Astrocyte (in vitro differentiated cells and primary cell): Measurements from ENCODE around the gene SECISBP2. TPM values are rescaled to one million over a fixed set of nuclear protein-coding genes. Genes with fewer than 3 reads are reported as not detected.

ENCODE experiments used
- DNase-seq: peaks from one replicate; pipeline ENCODE4 v3.0.0-alpha.2; 2010; ENCODE audit warnings: low read depth
- FAIRE-seq: peaks from 2 replicates; lab custom pipeline; 2011; peaks lifted over from hg19 to GRCh38; lab: Jason Lieb, UNC
- H2AFZ ChIP-seq: 2 replicates; pipeline ENCODE4 v1.6.0; 2012; ENCODE audit warnings: low read depth, low read length, inconsistent platforms
- H3K27ac ChIP-seq: 2 replicates; pipeline ENCODE4 v1.5.1; 2011; ENCODE audit warnings: low read depth, low read length, inconsistent platforms
- H3K27me3 ChIP-seq: 2 replicates; pipeline ENCODE4 v1.6.0; 2011; ENCODE audit warnings: low read length, inconsistent platforms; ENCODE audit not compliant: insufficient read depth
- H3K36me3 ChIP-seq: 2 replicates; pipeline ENCODE4 v1.5.1; 2011; ENCODE audit warnings: low read length, inconsistent platforms; ENCODE audit not compliant: insufficient read depth
- H3K4me1 ChIP-seq: 2 replicates; pipeline ENCODE4 v1.5.1; 2011; ENCODE audit warnings: low read length, inconsistent platforms; ENCODE audit not compliant: insufficient read depth
- H3K4me2 ChIP-seq: 2 replicates; pipeline ENCODE4 v1.6.0; 2012; ENCODE audit warnings: low read length, inconsistent platforms
- H3K4me3 ChIP-seq: 2 replicates; pipeline ENCODE4 v1.5.1; 2011; ENCODE audit warnings: low read depth, mild to moderate bottlenecking, low read length, inconsistent platforms; ENCODE audit not compliant: insufficient read depth
- H3K79me2 ChIP-seq: 2 replicates; pipeline ENCODE4 v1.6.0; 2012; ENCODE audit warnings: mild to moderate bottlenecking, low read length, inconsistent platforms; ENCODE audit not compliant: insufficient read depth
- H3K9ac ChIP-seq: 2 replicates; pipeline ENCODE4 v1.6.0; 2012; ENCODE audit warnings: mild to moderate bottlenecking, low read length, inconsistent platforms
- H3K9me3 ChIP-seq: 2 replicates; pipeline ENCODE4 v1.5.1; 2012; ENCODE audit warnings: low read depth, mild to moderate bottlenecking, low read length, inconsistent platforms; ENCODE audit not compliant: insufficient read depth
- H4K20me1 ChIP-seq: 2 replicates; pipeline ENCODE4 v1.6.0; 2012; ENCODE audit warnings: low read length, inconsistent platforms; ENCODE audit not compliant: insufficient read depth
- H3K27ac Mint-ChIP-seq: one replicate; pipeline ENCODE4 v1.8.0; 2021; ENCODE audit warnings: mild to moderate bottlenecking, mixed read lengths; ENCODE audit not compliant: unreplicated experiment
- H3K27me3 Mint-ChIP-seq: one replicate; pipeline ENCODE4 v1.8.0; 2021; ENCODE audit warnings: low read depth, mixed read lengths; ENCODE audit not compliant: unreplicated experiment
- H3K36me3 Mint-ChIP-seq: one replicate; pipeline ENCODE4 v1.8.0; 2021; ENCODE audit warnings: low read depth, mixed read lengths; ENCODE audit not compliant: unreplicated experiment
- H3K4me1 Mint-ChIP-seq: one replicate; pipeline ENCODE4 v1.8.0; 2021; ENCODE audit warnings: low read depth, mixed read lengths; ENCODE audit not compliant: unreplicated experiment
- H3K4me3 Mint-ChIP-seq: one replicate; pipeline ENCODE4 v1.8.0; 2021; ENCODE audit warnings: mild to moderate bottlenecking, moderate library complexity, mixed read lengths; ENCODE audit not compliant: unreplicated experiment
- H3K9me3 Mint-ChIP-seq: one replicate; pipeline ENCODE4 v1.8.0; 2021; ENCODE audit warnings: mild to moderate bottlenecking, mixed read lengths; ENCODE audit not compliant: unreplicated experiment
- EZH2 ChIP-seq: IDR thresholded peaks from 2 replicates; pipeline ENCODE4 v1.6.1; 2012; ENCODE audit warnings: mild to moderate bottlenecking, low read length, inconsistent platforms; ENCODE audit not compliant: insufficient read depth
- total RNA-seq: library from RNA; stranded (reverse); gene quantifications from 2 replicates; pipeline ENCODE4 v1.2.1, GENCODE V29; 2021
- TF ChIP-seq, protein P1 (sequence below): IDR thresholded peaks from 2 replicates; pipeline ENCODE4 v1.5.1; 2011; ENCODE audit warnings: low read depth, mild to moderate bottlenecking, inconsistent platforms, low read length, moderate library complexity; ENCODE audit not compliant: insufficient read depth

SECISBP2 gene
- total RNA-seq, 1 donor from 2014 or later: 19.0 TPM

DNA sequence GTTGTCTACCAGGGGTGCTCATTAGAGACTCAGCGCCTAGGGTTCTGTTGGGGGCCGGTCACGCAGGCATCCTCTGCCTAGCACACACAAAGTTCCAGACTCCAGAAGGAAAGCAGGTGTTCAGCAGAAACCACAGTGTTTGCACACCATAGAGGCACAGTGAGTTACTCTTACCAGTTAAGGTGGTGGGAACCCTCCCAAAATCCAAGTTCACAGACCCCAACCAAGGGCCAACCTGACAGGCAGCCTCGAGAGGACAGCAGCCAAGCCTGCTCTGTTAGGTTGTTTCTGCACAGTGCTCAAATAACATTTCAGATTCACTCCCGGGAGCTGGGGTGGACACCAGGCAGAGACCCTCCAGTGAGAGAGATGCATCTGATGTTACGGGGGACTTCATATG lies 36.2 kb downstream of the SECISBP2 start:
- Histone ChIP-seq H3K4me3 (no peak overlapping the region), H3K36me3 (peaks cover 56% of the 10 kb centered on the region), H3K9me3 (no peaks in the 10 kb centered on the region), H3K27ac (no peak overlapping the region), H3K4me2 (no peak overlapping the region), H3K27me3 (no peaks in the 10 kb centered on the region), H3K79me2 (peaks cover 3% of the 10 kb centered on the region), H3K9ac (no peak overlapping the region), H2AFZ (no peak overlapping the region), H4K20me1 (peaks cover 46% of the 10 kb centered on the region), H3K4me1 (no peaks in the 10 kb centered on the region)
- Mint-ChIP-seq H3K27me3 (no peaks in the 10 kb centered on the region), H3K4me3 (no peak overlapping the region), H3K4me1 (no peaks in the 10 kb centered on the region), H3K9me3 (no peaks in the 10 kb centered on the region), H3K36me3 (peaks cover 31% of the 10 kb centered on the region), H3K27ac (no peak overlapping the region)
- DNase-seq (no peak), FAIRE-seq (no peak)
- TF ChIP-seq EZH2: no peak
- TF ChIP-seq, protein P1, sequence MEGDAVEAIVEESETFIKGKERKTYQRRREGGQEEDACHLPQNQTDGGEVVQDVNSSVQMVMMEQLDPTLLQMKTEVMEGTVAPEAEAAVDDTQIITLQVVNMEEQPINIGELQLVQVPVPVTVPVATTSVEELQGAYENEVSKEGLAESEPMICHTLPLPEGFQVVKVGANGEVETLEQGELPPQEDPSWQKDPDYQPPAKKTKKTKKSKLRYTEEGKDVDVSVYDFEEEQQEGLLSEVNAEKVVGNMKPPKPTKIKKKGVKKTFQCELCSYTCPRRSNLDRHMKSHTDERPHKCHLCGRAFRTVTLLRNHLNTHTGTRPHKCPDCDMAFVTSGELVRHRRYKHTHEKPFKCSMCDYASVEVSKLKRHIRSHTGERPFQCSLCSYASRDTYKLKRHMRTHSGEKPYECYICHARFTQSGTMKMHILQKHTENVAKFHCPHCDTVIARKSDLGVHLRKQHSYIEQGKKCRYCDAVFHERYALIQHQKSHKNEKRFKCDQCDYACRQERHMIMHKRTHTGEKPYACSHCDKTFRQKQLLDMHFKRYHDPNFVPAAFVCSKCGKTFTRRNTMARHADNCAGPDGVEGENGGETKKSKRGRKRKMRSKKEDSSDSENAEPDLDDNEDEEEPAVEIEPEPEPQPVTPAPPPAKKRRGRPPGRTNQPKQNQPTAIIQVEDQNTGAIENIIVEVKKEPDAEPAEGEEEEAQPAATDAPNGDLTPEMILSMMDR: no peak

DNA sequence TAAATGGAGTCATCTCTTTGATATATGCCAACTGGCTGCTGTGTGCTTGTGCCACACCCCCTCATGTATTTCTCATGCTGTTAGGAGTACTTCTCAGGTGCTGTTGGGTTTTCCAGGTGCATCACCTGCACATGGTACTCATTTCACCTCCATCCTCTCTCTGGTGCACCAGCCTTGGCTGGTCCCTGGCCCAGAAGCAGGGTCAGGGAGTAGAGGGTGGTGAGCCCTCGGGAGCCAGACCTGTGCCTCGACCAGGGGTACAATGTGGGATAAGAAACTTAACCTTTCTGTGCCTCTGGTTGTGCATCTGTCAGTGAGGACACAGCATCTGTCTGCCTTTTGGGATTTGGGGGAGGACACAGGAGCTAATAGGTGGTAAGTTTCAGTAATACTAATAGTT lies 38.5 kb downstream of the SECISBP2 start:
- H3K27ac ChIP-seq: no peak overlapping the region
- H3K4me3 Mint-ChIP-seq: no peak overlapping the region
- H3K4me1 ChIP-seq: no peaks in the 10 kb centered on the region
- H3K4me1 Mint-ChIP-seq: peaks cover 3% of the 10 kb centered on the region
- H2AFZ ChIP-seq: no peak overlapping the region
- H3K27me3 ChIP-seq: no peaks in the 10 kb centered on the region
- FAIRE-seq (no peak), DNase-seq (no peak)
- no peaks in the 10 kb centered on the region for H3K9me3 ChIP-seq
- H3K4me3 ChIP-seq: no peak overlapping the region
- H3K4me2 ChIP-seq: no peak overlapping the region
- peaks cover 44% of the 10 kb centered on the region for H4K20me1 ChIP-seq
- no peaks in the 10 kb centered on the region for H3K9me3 Mint-ChIP-seq
- peaks cover 31% of the 10 kb centered on the region for H3K36me3 Mint-ChIP-seq
- no peaks in the 10 kb centered on the region for H3K27me3 Mint-ChIP-seq
- H3K36me3 ChIP-seq: peaks cover 60% of the 10 kb centered on the region
- no peak for TF ChIP-seq EZH2
- H3K9ac ChIP-seq: no peak overlapping the region
- no peak overlapping the region for H3K27ac Mint-ChIP-seq
- peaks cover 3% of the 10 kb centered on the region for H3K79me2 ChIP-seq

DNA sequence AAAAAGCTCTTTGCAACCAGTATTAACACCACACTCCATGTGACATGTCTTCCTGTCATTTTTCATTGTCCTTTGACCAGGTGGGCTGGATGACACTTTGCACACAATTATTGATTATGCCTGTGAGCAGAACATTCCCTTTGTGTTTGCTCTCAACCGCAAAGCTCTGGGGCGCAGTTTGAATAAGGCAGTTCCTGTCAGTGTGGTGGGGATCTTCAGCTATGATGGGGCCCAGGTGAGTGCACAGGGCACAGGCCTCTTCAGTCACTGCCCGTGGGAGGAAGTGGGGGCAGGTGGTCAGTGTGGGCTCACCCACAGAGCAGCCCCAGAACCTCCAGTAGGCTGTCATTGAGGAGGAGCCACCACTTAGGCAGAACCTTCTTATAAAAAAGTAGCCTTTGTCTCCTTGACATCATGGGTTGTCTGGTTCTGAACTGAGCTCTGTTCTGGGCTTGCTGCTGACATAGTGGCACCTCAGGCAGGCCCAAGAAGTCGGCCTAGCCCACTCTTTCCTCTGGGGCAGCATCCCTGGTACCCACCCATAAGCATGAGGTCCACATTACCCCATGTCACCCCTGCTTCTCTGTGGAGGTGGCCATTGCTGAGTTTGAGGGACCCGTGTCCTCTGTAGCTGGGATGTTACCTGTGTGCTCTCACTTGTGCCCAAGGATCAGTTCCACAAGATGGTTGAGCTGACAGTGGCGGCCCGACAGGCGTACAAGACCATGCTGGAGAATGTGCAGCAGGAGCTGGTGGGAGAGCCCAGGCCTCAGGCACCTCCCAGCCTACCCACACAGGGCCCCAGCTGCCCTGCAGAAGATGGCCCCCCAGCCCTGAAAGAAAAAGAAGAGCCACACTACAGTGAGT lies 39.3 kb downstream of the SECISBP2 start:
- Histone ChIP-seq H3K4me2 (no peak overlapping the region), H3K4me1 (no peaks in the 10 kb centered on the region), H3K4me3 (no peak overlapping the region), H3K27ac (no peak overlapping the region), H3K9ac (no peak overlapping the region), H3K36me3 (peaks cover 55% of the 10 kb centered on the region), H3K9me3 (no peaks in the 10 kb centered on the region), H3K27me3 (no peaks in the 10 kb centered on the region), H4K20me1 (peaks cover 37% of the 10 kb centered on the region), H3K79me2 (peaks cover 3% of the 10 kb centered on the region), H2AFZ (no peak overlapping the region)
- H3K4me1 Mint-ChIP-seq: peaks cover 3% of the 10 kb centered on the region
- no peaks in the 10 kb centered on the region for H3K9me3 Mint-ChIP-seq
- H3K4me3 Mint-ChIP-seq: no peak overlapping the region
- no peak for FAIRE-seq
- no peak for DNase-seq
- H3K36me3 Mint-ChIP-seq: peaks cover 27% of the 10 kb centered on the region
- no peaks in the 10 kb centered on the region for H3K27me3 Mint-ChIP-seq
- TF ChIP-seq EZH2: no peak
- H3K27ac Mint-ChIP-seq: no peak overlapping the region
